ENCODE results near the gene SMYD2. TPM values are rescaled to one million over a fixed set of nuclear protein-coding genes. Genes with fewer than 3 reads are reported as not detected.

The SMYD2 gene
- total and polyA plus RNA-seq, 2 donors (not counting 3 experiments of a cell fraction or from before 2014, with no cell fraction given): 8.0 to 20.9 TPM

GRCh38 chr1:214326406-214326805 lies 45.4 kb downstream of the SMYD2 start:
- H3K27me3 ChIP-seq (ENCODE audit: control insufficient read depth in 2 of 2, insufficient read depth in 2 of 2, low read length in 2 of 2): no peaks in the 10 kb centered on the region
- no peak for TF ChIP-seq MAX (IDR thresholded peaks at IDR 0.05; ENCODE audit: insufficient read depth, insufficient read length)
- no peak for TF ChIP-seq CTCF (IDR thresholded peaks at IDR 0.05; ENCODE audit: extremely low read depth in 1 of 2, insufficient read depth in 1 of 2, low read depth in 1 of 2, low read length in 2 of 2)
- TF ChIP-seq POLR2A (IDR thresholded peaks at IDR 0.05; ENCODE audit: low read depth, low read length): no peak
- no peak for TF ChIP-seq MYC (IDR thresholded peaks at IDR 0.05; ENCODE audit: low read depth, low read length)
- H3K4me1 ChIP-seq (ENCODE audit: control insufficient read depth, extremely low read depth, insufficient read depth, low read length): peaks cover 9% of the 10 kb centered on the region
- no TSS peak for BruUV-seq (replicated peaks)
- H4K20me1 ChIP-seq (replicated peaks; ENCODE audit: control insufficient read depth, extremely low read depth, insufficient read depth, low read length): no peaks in the 10 kb centered on the region
- H3K36me3 ChIP-seq (ENCODE audit: control insufficient read depth in 2 of 2, extremely low read depth in 1 of 2, insufficient read depth in 2 of 2, low read length in 2 of 2): no peaks in the 10 kb centered on the region
- H3K27ac ChIP-seq (ENCODE audit: insufficient read depth, low read depth, low read length): no peak overlapping the region
- CTCF ChIA-PET: interaction anchor here (3.6 to 11.6 kb wide), 5 partner anchors 11 to 952 kb away, joined by 20 to 671 read pairs (median 85); no protein-coding TSS in a partner anchor
- no peak overlapping the region for H3K4me2 ChIP-seq (ENCODE audit: insufficient read depth, low read length)
- POLR2A ChIA-PET: no interaction called here
- DNase-seq (ENCODE audit: low read depth, low spot score) (no peak), FAIRE-seq (no peak)
- H2AFZ ChIP-seq (ENCODE audit: low read depth, low read length): no peak overlapping the region
- intact Hi-C loops (cut with micrococcal nuclease) (no loop called here), dilution Hi-C loops (cut with MboI; ENCODE audit: extremely low pct_ligation_motif_present, low sequenced_read_pairs) (loop anchor here (25.0 kb wide), 1 partner anchor 261 kb away; no protein-coding TSS in a partner anchor)
- H3K9ac ChIP-seq (replicated peaks; ENCODE audit: extremely low read depth, insufficient read depth, low read length): no peak overlapping the region
- no peaks in the 10 kb centered on the region for H3K9me3 ChIP-seq (replicated peaks; ENCODE audit: control insufficient read depth, insufficient read depth, low read length)
- no peaks in the 10 kb centered on the region for H3K9me1 ChIP-seq (replicated peaks; ENCODE audit: control insufficient read depth, extremely low read depth, insufficient read depth, low read length)
- H3K4me3 ChIP-seq (replicated peaks in 1 of 3; ENCODE audit: insufficient read depth in 1 of 3, low read depth in 1 of 3, low read length in 3 of 3): no peak overlapping the region
- no peaks in the 10 kb centered on the region for H3K79me2 ChIP-seq (ENCODE audit: control insufficient read depth, insufficient read depth, low read length)

GRCh38 chr1:214327514-214327913 lies 46.6 kb downstream of the SMYD2 start:
- Histone ChIP-seq H3K27me3 (ENCODE audit: control insufficient read depth in 2 of 2, insufficient read depth in 2 of 2, low read length in 2 of 2) (no peaks in the 10 kb centered on the region), H3K9me3 (replicated peaks; ENCODE audit: control insufficient read depth, insufficient read depth, low read length) (no peaks in the 10 kb centered on the region), H2AFZ (ENCODE audit: low read depth, low read length) (no peak overlapping the region), H3K9me1 (replicated peaks; ENCODE audit: control insufficient read depth, extremely low read depth, insufficient read depth, low read length) (no peaks in the 10 kb centered on the region), H3K27ac (ENCODE audit: insufficient read depth, low read depth, low read length) (no peak overlapping the region), H3K4me1 (ENCODE audit: control insufficient read depth, extremely low read depth, insufficient read depth, low read length) (peaks cover 9% of the 10 kb centered on the region), H3K79me2 (ENCODE audit: control insufficient read depth, insufficient read depth, low read length) (no peaks in the 10 kb centered on the region), H3K9ac (replicated peaks; ENCODE audit: extremely low read depth, insufficient read depth, low read length) (no peak overlapping the region), H4K20me1 (replicated peaks; ENCODE audit: control insufficient read depth, extremely low read depth, insufficient read depth, low read length) (no peaks in the 10 kb centered on the region), H3K4me2 (ENCODE audit: insufficient read depth, low read length) (no peak overlapping the region), H3K4me3 (replicated peaks in 1 of 3; ENCODE audit: insufficient read depth in 1 of 3, low read depth in 1 of 3, low read length in 3 of 3) (no peak overlapping the region), H3K36me3 (ENCODE audit: control insufficient read depth in 2 of 2, extremely low read depth in 1 of 2, insufficient read depth in 2 of 2, low read length in 2 of 2) (no peaks in the 10 kb centered on the region)
- intact Hi-C loops (cut with micrococcal nuclease): no loop called here
- dilution Hi-C loops (cut with MboI; ENCODE audit: extremely low pct_ligation_motif_present, low sequenced_read_pairs): loop anchor here (25.0 kb wide), 1 partner anchor 260 kb away; no protein-coding TSS in a partner anchor
- CTCF ChIA-PET: interaction anchor here (0.7 to 11.6 kb wide), 20 partner anchors 8 to 1206 kb away, joined by 3 to 671 read pairs (median 12); no protein-coding TSS in a partner anchor
- POLR2A ChIA-PET: no interaction called here
- TF ChIP-seq EZH2 (IDR thresholded peaks at IDR 0.05; ENCODE audit: borderline replicate concordance, low read depth, low read length, severe bottlenecking): no peak
- peak; percentile 56 for TF ChIP-seq FOS (IDR thresholded peaks at IDR 0.05; ENCODE audit: borderline replicate concordance, insufficient read depth, low read length)
- BruUV-seq (replicated peaks): no TSS peak
- DNase-seq (ENCODE audit: low read depth, low spot score) (peak; percentile 29), FAIRE-seq (peak; percentile 61)
